ENCODE results near the gene GUSB.
"Not testable (repeated sequence)": the region's sequence is repeated elsewhere in the genome, so short reads cannot be mapped to it uniquely, and the experiment has no call there.

GUSB gene

GRCh38 chr7:65981965-65982792 is at the start of gene GUSB:
TSS of gene GUSB (minus strand) at chr7:65982213. CDS start at chr7:65982183, 30 bp downstream.
- peak; percentile 73 to 84 for DNase-seq (ENCODE audit: extremely low read depth in 1 of 2, low read depth in 1 of 2)

- DNase-seq (ENCODE audit: extremely low read depth in 1 of 2, low read depth in 1 of 2), result not testable (repeated sequence)
Measured at GRCh38 chr7:66028342-66028741, 46.3 kb upstream of the GUSB start.

- no peak for DNase-seq (ENCODE audit: extremely low read depth in 1 of 2, low read depth in 1 of 2)
Measured at GRCh38 chr7:66016131-66016461, 34.1 kb upstream of the GUSB start.

- DNase-seq (ENCODE audit: extremely low read depth in 1 of 2, low read depth in 1 of 2), result no peak
Measured at GRCh38 chr7:66015440-66016130, 33.6 kb upstream of the GUSB start.

GRCh38 chr7:66013938-66014337 is 31.9 kb upstream of the GUSB start:
- DNase-seq (ENCODE audit: extremely low read depth in 1 of 2, low read depth in 1 of 2), result no peak

GRCh38 chr7:66007232-66007631 is 25.2 kb upstream of the GUSB start:
- DNase-seq (ENCODE audit: extremely low read depth in 1 of 2, low read depth in 1 of 2), result no peak

GRCh38 chr7:66005115-66005671 is 23.2 kb upstream of the GUSB start:
- DNase-seq (ENCODE audit: extremely low read depth in 1 of 2, low read depth in 1 of 2), result not testable (repeated sequence)

GRCh38 chr7:66000823-66001417 is 18.9 kb upstream of the GUSB start:
- DNase-seq (ENCODE audit: extremely low read depth in 1 of 2, low read depth in 1 of 2), result not testable (repeated sequence)

- DNase-seq (ENCODE audit: extremely low read depth in 1 of 2, low read depth in 1 of 2), result not testable (repeated sequence)
Measured at GRCh38 chr7:65994984-65995383, 13.0 kb upstream of the GUSB start.

GRCh38 chr7:65992526-65992925 is 10.5 kb upstream of the GUSB start:
- no peak for DNase-seq (ENCODE audit: extremely low read depth in 1 of 2, low read depth in 1 of 2)

GRCh38 chr7:65991829-65992228 is 9.8 kb upstream of the GUSB start:
- not testable (repeated sequence) for DNase-seq (ENCODE audit: extremely low read depth in 1 of 2, low read depth in 1 of 2)

GRCh38 chr7:65989694-65990080 is 7.7 kb upstream of the GUSB start:
- DNase-seq (ENCODE audit: extremely low read depth in 1 of 2, low read depth in 1 of 2), result no peak

GRCh38 chr7:65988503-65988902 is 6.5 kb upstream of the GUSB start:
- DNase-seq (ENCODE audit: extremely low read depth in 1 of 2, low read depth in 1 of 2), result not testable (repeated sequence)

GRCh38 chr7:65988084-65988483 is 6.1 kb upstream of the GUSB start:
- no peak for DNase-seq (ENCODE audit: extremely low read depth in 1 of 2, low read depth in 1 of 2)

GRCh38 chr7:65983965-65984658 is 2.1 kb upstream of the GUSB start:
- DNase-seq (ENCODE audit: extremely low read depth in 1 of 2, low read depth in 1 of 2), result no peak

- DNase-seq (ENCODE audit: extremely low read depth in 1 of 2, low read depth in 1 of 2), result peak in 1 of 2 donors; percentile 22
Measured at GRCh38 chr7:65980478-65981250, 1.3 kb downstream of the GUSB start.

- DNase-seq (ENCODE audit: extremely low read depth in 1 of 2, low read depth in 1 of 2), result no peak
Measured at GRCh38 chr7:65979583-65980477, 2.2 kb downstream of the GUSB start.

- DNase-seq (ENCODE audit: extremely low read depth in 1 of 2, low read depth in 1 of 2), result no peak
Measured at GRCh38 chr7:65978891-65979582, 3.0 kb downstream of the GUSB start.

Measured in activated CD8-positive, alpha-beta memory T cell treated with anti-CD3 and anti-CD28 coated beads for 1 hour (primary cell).